Mucosa of stomach (tissue), 1 donor: ENCODE measurements around the gene SOCS1.

Experiments
- H3K27me3 ChIP-seq: one replicate; pipeline ENCODE4 v1.7.0; 2013; ENCODE audit warnings: mild to moderate bottlenecking, low read length; ENCODE audit not compliant: control insufficient read depth, insufficient read depth
- H3K36me3 ChIP-seq: one replicate; pipeline ENCODE4 v1.7.0; 2013; ENCODE audit warnings: low read length; ENCODE audit not compliant: control insufficient read depth, insufficient read depth
- H3K4me1 ChIP-seq: one replicate; pipeline ENCODE4 v1.7.0; 2013; ENCODE audit warnings: mild to moderate bottlenecking, low read length; ENCODE audit not compliant: control insufficient read depth, insufficient read depth
- H3K4me3 ChIP-seq: one replicate; pipeline ENCODE4 v1.7.0; 2013; ENCODE audit warnings: low read length
- H3K9ac ChIP-seq: one replicate; pipeline ENCODE4 v1.7.0; 2013; ENCODE audit warnings: mild to moderate bottlenecking, low read length, moderate library complexity
- H3K9me3 ChIP-seq: one replicate; pipeline ENCODE4 v1.7.0; 2013; ENCODE audit warnings: mild to moderate bottlenecking, low read length, moderate library complexity; ENCODE audit not compliant: control insufficient read depth
- donor health status: Pancreatic carcinoma.

SOCS1 gene

DNA sequence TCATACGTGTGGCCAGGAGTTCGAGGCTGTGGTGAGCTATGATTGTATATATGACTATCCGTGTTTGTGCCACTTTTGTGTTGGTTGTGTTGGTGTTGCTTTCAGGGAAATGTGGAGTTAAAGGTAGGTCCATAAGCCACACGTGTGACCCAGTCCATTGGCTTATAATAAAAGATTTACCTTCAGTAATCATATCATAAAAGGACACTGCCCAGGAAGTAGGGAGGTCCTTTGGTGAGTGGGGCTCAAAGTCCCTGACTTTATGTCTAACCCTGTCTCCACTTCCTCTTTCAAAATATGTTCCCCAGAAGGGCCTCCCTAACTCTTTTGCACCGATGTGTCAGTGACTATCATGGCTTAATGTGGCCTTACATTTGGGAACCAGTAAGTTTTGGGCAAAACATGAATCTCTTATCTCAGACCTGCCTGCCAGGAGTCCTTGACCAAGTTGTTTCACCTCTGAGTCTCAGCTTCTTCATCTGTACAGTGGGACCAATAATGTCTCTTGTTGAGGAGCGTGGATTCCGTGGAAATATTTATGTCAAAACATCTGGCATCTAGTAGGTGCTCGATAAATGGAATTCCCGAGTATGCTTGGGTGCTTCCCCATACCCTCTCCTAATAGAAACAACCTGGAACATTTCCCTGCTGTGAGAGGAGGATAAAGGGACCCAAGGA, 8.3 kb upstream of the SOCS1 start:
- no peak overlapping the region for H3K4me3 ChIP-seq

DNA sequence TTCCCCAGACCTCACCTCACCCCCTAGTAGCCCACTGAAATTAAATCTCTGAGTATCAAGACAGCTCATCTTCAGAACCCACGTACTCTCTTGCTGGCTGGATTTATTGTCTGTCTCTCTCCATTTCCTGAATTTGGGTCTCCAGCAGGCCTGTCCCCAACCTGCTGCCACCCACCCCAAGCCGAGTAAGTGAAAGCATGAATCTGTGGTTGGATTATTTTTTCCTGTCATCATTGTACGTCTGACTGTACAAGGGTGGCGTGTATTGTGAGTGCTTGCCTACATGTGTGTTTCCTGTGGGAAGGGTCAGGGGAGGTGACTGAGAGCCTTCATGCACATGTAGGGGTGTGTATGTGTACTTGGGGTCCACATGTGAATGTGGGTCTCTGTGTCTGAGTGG, 7.7 kb upstream of the SOCS1 start:
- Histone ChIP-seq H3K36me3 (no peaks in the 10 kb centered on the region), H3K9ac (no peak overlapping the region), H3K4me1 (peaks cover 38% of the 10 kb centered on the region), H3K9me3 (no peaks in the 10 kb centered on the region), H3K27me3 (no peaks in the 10 kb centered on the region), H3K4me3 (no peak overlapping the region)

More for the DNA sequence above, 8.3 kb upstream of the SOCS1 start:
- no peaks in the 10 kb centered on the region for H3K36me3 ChIP-seq
- H3K4me1 ChIP-seq, result peaks cover 33% of the 10 kb centered on the region
- H3K27me3 ChIP-seq, result no peaks in the 10 kb centered on the region
- H3K9me3 ChIP-seq, result no peaks in the 10 kb centered on the region
- H3K9ac ChIP-seq, result no peak overlapping the region

GRCh38 chr16:11262915-11263314, 6.9 kb upstream of the SOCS1 start:
- Histone ChIP-seq H3K4me1 (peaks cover 39% of the 10 kb centered on the region), H3K9me3 (no peaks in the 10 kb centered on the region), H3K9ac (no peak overlapping the region), H3K36me3 (no peaks in the 10 kb centered on the region), H3K27me3 (no peaks in the 10 kb centered on the region), H3K4me3 (no peak overlapping the region)

DNA sequence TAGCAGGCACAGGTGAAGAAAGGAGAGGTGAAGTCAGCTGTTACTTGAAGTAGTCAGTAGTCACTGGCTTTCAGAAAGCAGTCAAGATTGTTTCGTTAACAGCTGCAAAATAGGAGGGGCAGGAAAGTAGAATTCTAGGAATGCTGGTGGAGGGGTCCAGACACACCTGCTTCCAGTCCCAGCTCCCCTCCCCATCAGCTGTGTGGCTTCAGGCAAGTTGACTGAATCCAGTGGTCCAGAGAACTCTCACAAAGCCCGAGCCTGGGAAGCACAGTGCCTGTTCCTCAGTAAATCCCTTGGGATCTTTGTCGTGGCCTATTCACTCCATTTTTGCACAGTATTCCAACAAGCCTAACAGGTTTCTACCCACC, 4.6 kb upstream of the SOCS1 start:
- peaks cover 46% of the 10 kb centered on the region for H3K4me1 ChIP-seq
- H3K9me3 ChIP-seq, result no peaks in the 10 kb centered on the region

DNA sequence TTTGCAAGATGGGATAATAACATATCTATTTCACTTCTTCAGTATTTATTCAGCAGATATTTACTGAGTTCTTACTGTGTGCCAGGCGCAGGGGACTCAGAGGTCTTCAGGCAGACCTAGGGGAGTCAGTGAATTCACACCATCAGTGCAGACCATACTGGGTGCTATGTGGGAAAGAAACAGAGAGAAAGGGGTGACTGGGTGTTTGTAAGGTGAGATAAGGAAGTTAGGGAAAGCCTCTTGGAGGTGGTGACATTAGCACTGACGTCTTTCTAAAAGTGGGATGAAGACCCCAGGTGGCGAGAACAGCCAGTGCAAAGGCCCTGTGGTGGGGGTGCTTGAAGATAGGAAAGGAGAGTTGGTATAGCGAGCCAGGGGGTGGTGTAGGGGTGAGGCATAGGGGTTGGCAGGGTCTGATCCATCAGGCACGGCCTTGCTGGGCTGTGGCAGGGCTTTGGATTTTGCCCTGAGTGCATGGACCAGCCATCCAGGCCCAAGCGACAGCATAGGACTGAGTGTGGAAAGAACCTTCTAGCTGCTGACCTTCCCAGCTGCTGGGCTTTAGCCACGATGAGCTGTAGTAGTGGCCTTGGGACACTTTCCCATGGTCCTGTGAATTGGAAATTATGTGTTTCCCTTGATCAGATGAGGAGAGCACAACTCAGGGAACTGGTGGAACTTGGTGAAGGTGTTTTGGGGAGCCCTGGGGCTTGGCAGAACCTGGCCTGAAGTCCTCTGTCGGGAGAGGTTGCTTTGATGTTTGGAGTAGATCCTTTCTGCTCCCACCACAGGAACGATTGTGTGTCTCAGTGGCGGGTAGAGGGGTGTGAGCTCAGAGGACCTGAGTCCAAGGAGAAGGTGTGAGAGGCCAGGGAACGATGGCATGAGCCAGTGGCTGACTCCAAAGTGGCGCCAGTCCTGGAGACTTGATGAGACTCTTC, 3.9 kb upstream of the SOCS1 start:
- Histone ChIP-seq H3K4me3 (no peak overlapping the region), H3K9ac (no peak overlapping the region), H3K36me3 (no peaks in the 10 kb centered on the region), H3K27me3 (no peaks in the 10 kb centered on the region), H3K4me1 (peaks cover 40% of the 10 kb centered on the region), H3K9me3 (no peaks in the 10 kb centered on the region)

More for the DNA sequence above, 4.6 kb upstream of the SOCS1 start:
- H3K4me3 ChIP-seq, result no peak overlapping the region
- no peaks in the 10 kb centered on the region for H3K36me3 ChIP-seq
- no peaks in the 10 kb centered on the region for H3K27me3 ChIP-seq
- no peak overlapping the region for H3K9ac ChIP-seq

GRCh38 chr16:11258553-11259492, 2.8 kb upstream of the SOCS1 start:
- H3K4me1 ChIP-seq, result peaks cover 29% of the 10 kb centered on the region
- H3K27me3 ChIP-seq, result no peaks in the 10 kb centered on the region
- no peaks in the 10 kb centered on the region for H3K9me3 ChIP-seq
- H3K4me3 ChIP-seq, result peak overlapping the region; percentile 14
- H3K9ac ChIP-seq, result peak overlapping the region; percentile 50
- no peaks in the 10 kb centered on the region for H3K36me3 ChIP-seq

GRCh38 chr16:11257131-11257938, 1.3 kb upstream of the SOCS1 start:
- Histone ChIP-seq H3K4me1 (peaks cover 19% of the 10 kb centered on the region), H3K36me3 (no peaks in the 10 kb centered on the region), H3K9me3 (no peaks in the 10 kb centered on the region), H3K9ac (peak overlapping the region; percentile 88), H3K4me3 (peak overlapping the region; percentile 83), H3K27me3 (no peaks in the 10 kb centered on the region)

DNA sequence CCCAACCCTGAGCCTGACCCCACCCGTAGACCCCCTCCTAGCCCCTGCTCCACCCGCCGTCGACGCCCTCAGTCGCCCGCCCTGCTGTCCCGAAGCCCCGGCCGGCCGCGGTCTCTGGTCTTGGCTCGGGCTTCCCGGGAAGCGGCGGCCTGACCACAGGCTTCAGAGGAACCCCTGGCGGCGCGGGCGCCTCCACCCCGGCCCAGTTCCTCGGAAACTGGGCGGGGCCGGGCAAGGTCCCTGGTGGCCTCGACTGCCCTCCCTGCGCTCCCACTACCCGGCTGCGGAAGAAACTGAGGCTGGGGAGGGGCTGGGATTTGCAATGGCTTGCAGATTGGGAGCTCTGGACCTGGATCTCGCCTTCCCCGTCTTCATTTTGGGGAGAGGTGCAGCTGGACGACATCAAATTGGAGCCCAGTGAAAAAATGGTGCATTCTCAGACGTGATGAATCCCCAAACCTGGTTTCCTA, 692 bp upstream of the SOCS1 start:
- H3K36me3 ChIP-seq, result no peaks in the 10 kb centered on the region
- H3K27me3 ChIP-seq, result no peaks in the 10 kb centered on the region
- peaks cover 19% of the 10 kb centered on the region for H3K4me1 ChIP-seq
- H3K4me3 ChIP-seq, result peak overlapping the region; percentile 83
- peak overlapping the region; percentile 88 for H3K9ac ChIP-seq
- no peaks in the 10 kb centered on the region for H3K9me3 ChIP-seq

DNA sequence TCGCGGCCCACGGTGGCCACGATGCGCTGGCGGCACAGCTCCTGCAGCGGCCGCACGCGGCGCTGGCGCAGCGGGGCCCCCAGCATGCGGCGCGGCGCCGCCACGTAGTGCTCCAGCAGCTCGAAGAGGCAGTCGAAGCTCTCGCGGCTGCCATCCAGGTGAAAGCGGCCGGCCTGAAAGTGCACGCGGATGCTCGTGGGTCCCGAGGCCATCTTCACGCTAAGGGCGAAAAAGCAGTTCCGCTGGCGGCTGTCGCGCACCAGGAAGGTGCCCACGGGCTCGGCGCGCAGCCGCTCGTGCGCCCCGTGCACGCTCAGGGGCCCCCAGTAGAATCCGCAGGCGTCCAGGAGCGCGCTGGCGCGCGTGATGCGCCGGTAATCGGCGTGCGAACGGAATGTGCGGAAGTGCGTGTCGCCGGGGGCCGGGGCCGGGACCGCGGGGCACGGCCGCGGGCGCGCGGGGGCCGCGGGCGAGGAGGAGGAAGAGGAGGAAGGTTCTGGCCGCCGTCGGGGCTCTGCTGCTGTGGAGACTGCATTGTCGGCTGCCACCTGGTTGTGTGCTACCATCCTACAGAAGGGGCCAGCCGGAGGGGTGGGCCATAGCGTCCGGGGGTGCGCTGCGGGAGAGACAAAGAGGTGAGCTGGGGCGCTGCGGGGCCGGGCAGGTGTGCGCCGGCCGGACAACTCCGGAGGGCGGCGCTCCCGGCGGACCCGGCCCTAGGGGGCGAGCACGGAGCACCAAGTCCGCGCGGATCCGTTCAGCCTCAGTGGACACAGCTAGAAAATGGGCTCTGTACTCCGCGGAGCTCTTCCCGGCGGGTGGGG, 879 bp downstream of the SOCS1 start:
- Histone ChIP-seq H3K4me3 (peak overlapping the region; percentile 69), H3K9me3 (no peaks in the 10 kb centered on the region), H3K27me3 (no peaks in the 10 kb centered on the region), H3K36me3 (no peaks in the 10 kb centered on the region), H3K4me1 (peaks cover 19% of the 10 kb centered on the region), H3K9ac (peak overlapping the region; percentile 67)

DNA sequence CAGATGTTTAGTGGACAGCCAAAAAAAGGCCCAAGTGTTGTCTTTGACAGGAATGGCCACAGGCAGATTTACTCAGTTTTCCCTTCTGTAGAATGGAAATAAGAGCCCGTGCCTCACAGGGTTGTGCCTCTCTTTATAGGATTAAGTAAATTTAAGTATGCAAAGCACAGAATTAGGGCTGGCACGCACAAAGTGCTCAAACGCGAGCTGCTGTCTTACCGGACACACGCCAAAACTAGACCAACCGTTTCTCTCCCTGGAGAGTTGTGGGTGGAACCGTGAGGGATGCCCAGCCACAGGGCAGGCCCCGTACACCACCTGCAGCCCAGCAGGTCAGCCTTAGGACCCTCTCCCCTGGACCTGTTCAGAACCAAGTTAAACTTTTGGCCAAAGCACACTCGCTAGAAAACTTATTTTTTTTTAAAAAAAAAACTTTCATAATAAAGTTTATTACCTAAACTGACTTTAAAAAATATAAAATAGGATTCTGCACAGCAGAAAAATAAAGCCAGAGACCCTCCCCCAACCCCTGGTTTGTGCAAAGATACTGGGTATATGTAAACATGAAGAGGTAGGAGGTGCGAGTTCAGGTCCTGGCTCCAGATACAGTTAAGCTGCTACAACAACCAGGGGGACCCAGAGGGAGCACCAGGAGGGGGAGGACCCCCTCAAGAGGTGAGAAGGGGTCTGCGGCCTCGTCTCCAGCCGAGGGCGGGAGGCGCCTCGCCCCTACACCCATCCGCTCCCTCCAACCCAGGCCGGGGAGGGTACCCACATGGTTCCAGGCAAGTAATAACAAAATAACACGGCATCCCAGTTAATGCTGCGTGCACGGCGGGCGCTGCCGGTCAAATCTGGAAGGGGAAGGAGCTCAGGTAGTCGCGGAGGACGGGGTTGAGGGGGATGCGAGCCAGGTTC, 1.8 kb downstream of the SOCS1 start:
- H3K9me3 ChIP-seq, result no peaks in the 10 kb centered on the region
- H3K27me3 ChIP-seq, result no peaks in the 10 kb centered on the region
- peaks cover 17% of the 10 kb centered on the region for H3K4me1 ChIP-seq
- peak overlapping the region; percentile 69 for H3K4me3 ChIP-seq
- H3K9ac ChIP-seq, result peak overlapping the region; percentile 67
- no peaks in the 10 kb centered on the region for H3K36me3 ChIP-seq
